ENCODE data around the gene GULP1. TPM values are rescaled to one million over a fixed set of nuclear protein-coding genes. Genes with fewer than 3 reads are reported as not detected.
"Not testable (repeated sequence)": the region's sequence is repeated elsewhere in the genome, so short reads cannot be mapped to it uniquely, and the experiment has no call there.

GULP1 gene
- total RNA-seq, 1 donor from 2014 or later = not detected

GRCh38 chr2:188605609-188606584, 314.2 kb downstream of the GULP1 start:
- DNase-seq; H3K27me3 Mint-ChIP-seq; H3K4me1 Mint-ChIP-seq; intact Hi-C loops (cut with micrococcal nuclease); H3K27ac Mint-ChIP-seq; H3K4me3 Mint-ChIP-seq; H3K9me3 Mint-ChIP-seq; H3K36me3 Mint-ChIP-seq (ENCODE audit: low read depth): not testable (repeated sequence)

GRCh38 chr2:188606596-188606995, 314.9 kb downstream of the GULP1 start:
- intact Hi-C loops (cut with micrococcal nuclease); H3K9me3 Mint-ChIP-seq; H3K27ac Mint-ChIP-seq; H3K4me3 Mint-ChIP-seq; H3K4me1 Mint-ChIP-seq; H3K36me3 Mint-ChIP-seq (ENCODE audit: low read depth); H3K27me3 Mint-ChIP-seq; DNase-seq: not testable (repeated sequence)

- Mint-ChIP-seq H3K27me3 (no peaks in the 10 kb centered on the region), H3K9me3 (no peaks in the 10 kb centered on the region), H3K36me3 (ENCODE audit: low read depth) (no peaks in the 10 kb centered on the region), H3K27ac (no peak overlapping the region), H3K4me3 (no peak overlapping the region), H3K4me1 (no peaks in the 10 kb centered on the region)
- intact Hi-C loops (cut with micrococcal nuclease) = no loop called here
- DNase-seq = no peak
These were observed 315.8 kb downstream of the GULP1 start for GRCh38 chr2:188607501-188607900.

GRCh38 chr2:188609321-188610049, 317.8 kb downstream of the GULP1 start:
- Mint-ChIP-seq H3K27ac (no peak overlapping the region), H3K4me1 (no peaks in the 10 kb centered on the region), H3K4me3 (no peak overlapping the region), H3K9me3 (no peaks in the 10 kb centered on the region), H3K36me3 (ENCODE audit: low read depth) (no peaks in the 10 kb centered on the region), H3K27me3 (no peaks in the 10 kb centered on the region)
- DNase-seq = no peak
- intact Hi-C loops (cut with micrococcal nuclease) = no loop called here

- H3K36me3 Mint-ChIP-seq (ENCODE audit: low read depth) = no peaks in the 10 kb centered on the region
- H3K4me1 Mint-ChIP-seq = no peaks in the 10 kb centered on the region
- DNase-seq = no peak
- H3K4me3 Mint-ChIP-seq = no peak overlapping the region
- intact Hi-C loops (cut with micrococcal nuclease) = no loop called here
- no peaks in the 10 kb centered on the region for H3K27me3 Mint-ChIP-seq
- H3K9me3 Mint-ChIP-seq = no peaks in the 10 kb centered on the region
- H3K27ac Mint-ChIP-seq = no peak overlapping the region
These were observed 318.4 kb downstream of the GULP1 start for GRCh38 chr2:188610050-188610444.

GRCh38 chr2:188610827-188611226, 319.2 kb downstream of the GULP1 start:
- Mint-ChIP-seq H3K9me3 (no peaks in the 10 kb centered on the region), H3K36me3 (ENCODE audit: low read depth) (no peaks in the 10 kb centered on the region), H3K4me3 (no peak overlapping the region), H3K4me1 (no peaks in the 10 kb centered on the region), H3K27ac (no peak overlapping the region), H3K27me3 (no peaks in the 10 kb centered on the region)
- intact Hi-C loops (cut with micrococcal nuclease) = no loop called here
- DNase-seq = no peak

- Mint-ChIP-seq H3K4me1 (no peaks in the 10 kb centered on the region), H3K27me3 (no peaks in the 10 kb centered on the region), H3K4me3 (no peak overlapping the region), H3K9me3 (no peaks in the 10 kb centered on the region), H3K27ac (no peak overlapping the region), H3K36me3 (ENCODE audit: low read depth) (no peaks in the 10 kb centered on the region)
- intact Hi-C loops (cut with micrococcal nuclease) = no loop called here
- DNase-seq = no peak
These were observed 327.5 kb downstream of the GULP1 start for GRCh38 chr2:188619146-188619545.

GRCh38 chr2:188620916-188621315, 329.2 kb downstream of the GULP1 start:
- Mint-ChIP-seq H3K36me3 (ENCODE audit: low read depth) (no peaks in the 10 kb centered on the region), H3K9me3 (no peaks in the 10 kb centered on the region), H3K27ac (no peak overlapping the region), H3K27me3 (no peaks in the 10 kb centered on the region), H3K4me3 (no peak overlapping the region), H3K4me1 (no peaks in the 10 kb centered on the region)
- intact Hi-C loops (cut with micrococcal nuclease) = no loop called here
- no peak for DNase-seq

GRCh38 chr2:188622601-188623260, 331.1 kb downstream of the GULP1 start:
- H3K9me3 Mint-ChIP-seq = no peaks in the 10 kb centered on the region
- H3K27me3 Mint-ChIP-seq = no peaks in the 10 kb centered on the region
- H3K4me1 Mint-ChIP-seq = no peaks in the 10 kb centered on the region
- no peak for DNase-seq
- no peak overlapping the region for H3K27ac Mint-ChIP-seq
- intact Hi-C loops (cut with micrococcal nuclease) = no loop called here
- no peak overlapping the region for H3K4me3 Mint-ChIP-seq
- no peaks in the 10 kb centered on the region for H3K36me3 Mint-ChIP-seq (ENCODE audit: low read depth)

- no peak overlapping the region for H3K4me3 Mint-ChIP-seq
- H3K27me3 Mint-ChIP-seq = no peaks in the 10 kb centered on the region
- H3K36me3 Mint-ChIP-seq (ENCODE audit: low read depth) = no peaks in the 10 kb centered on the region
- no peak for DNase-seq
- intact Hi-C loops (cut with micrococcal nuclease) = no loop called here
- H3K9me3 Mint-ChIP-seq = no peaks in the 10 kb centered on the region
- H3K4me1 Mint-ChIP-seq = no peaks in the 10 kb centered on the region
- H3K27ac Mint-ChIP-seq = no peak overlapping the region
These were observed 332.4 kb downstream of the GULP1 start for GRCh38 chr2:188623995-188624643.

GRCh38 chr2:188627471-188627870, 335.8 kb downstream of the GULP1 start:
- Mint-ChIP-seq H3K36me3 (ENCODE audit: low read depth) (no peaks in the 10 kb centered on the region), H3K4me3 (no peak overlapping the region)

GRCh38 chr2:188628989-188629752, 337.5 kb downstream of the GULP1 start:
- Mint-ChIP-seq H3K36me3 (ENCODE audit: low read depth) (no peaks in the 10 kb centered on the region), H3K9me3 (no peaks in the 10 kb centered on the region), H3K27ac (no peak overlapping the region), H3K4me3 (no peak overlapping the region), H3K4me1 (no peaks in the 10 kb centered on the region), H3K27me3 (no peaks in the 10 kb centered on the region)
- intact Hi-C loops (cut with micrococcal nuclease) = no loop called here
- no peak for DNase-seq

More at GRCh38 chr2:188627471-188627870, 335.8 kb downstream of the GULP1 start:
- Mint-ChIP-seq H3K4me1 (no peaks in the 10 kb centered on the region), H3K27me3 (no peaks in the 10 kb centered on the region), H3K27ac (no peak overlapping the region), H3K9me3 (no peaks in the 10 kb centered on the region)
- DNase-seq = no peak
- intact Hi-C loops (cut with micrococcal nuclease) = no loop called here
